HG02588 (cell line): Measurements from ENCODE around the gene HPSE2.
"Not testable (repeated sequence)": the region's sequence is repeated elsewhere in the genome, so short reads cannot be mapped to it uniquely, and the experiment has no call there.

ENCODE experiments used
- ATAC-seq: cut with Tn5 transposase; IDR thresholded peaks from one replicate; pipeline ENCODE4 v1.9.1; 2021; ENCODE audit warnings: mild to moderate bottlenecking, moderate library complexity; ENCODE audit not compliant: unreplicated experiment

Gene HPSE2

GRCh38 chr10:98517672-98518071, 718.0 kb downstream of the HPSE2 start:
- no peak for ATAC-seq

- ATAC-seq = no peak
Measured at GRCh38 chr10:98516352-98516751, 719.3 kb downstream of the HPSE2 start.

- ATAC-seq = no peak
Measured at GRCh38 chr10:98513704-98514103, 721.9 kb downstream of the HPSE2 start.

GRCh38 chr10:98511876-98512275, 723.8 kb downstream of the HPSE2 start:
- no peak for ATAC-seq

GRCh38 chr10:98510412-98510995, 725.1 kb downstream of the HPSE2 start:
- ATAC-seq = no peak

GRCh38 chr10:98509745-98510144, 725.9 kb downstream of the HPSE2 start:
- no peak for ATAC-seq

- ATAC-seq = not testable (repeated sequence)
Measured at GRCh38 chr10:98502535-98502934, 733.1 kb downstream of the HPSE2 start.

GRCh38 chr10:98492763-98493162, 742.9 kb downstream of the HPSE2 start:
- ATAC-seq = no peak

- ATAC-seq = no peak
Measured at GRCh38 chr10:98489561-98490481, 745.8 kb downstream of the HPSE2 start.

GRCh38 chr10:98488669-98489430, 746.8 kb downstream of the HPSE2 start:
- no peak for ATAC-seq

- no peak for ATAC-seq
Measured at GRCh38 chr10:98487649-98488048, 748.0 kb downstream of the HPSE2 start.

- no peak for ATAC-seq
Measured at GRCh38 chr10:98486421-98486820, 749.2 kb downstream of the HPSE2 start.

- ATAC-seq = no peak
Measured at GRCh38 chr10:98485959-98486358, 749.7 kb downstream of the HPSE2 start.

GRCh38 chr10:98483658-98484057, 752.0 kb downstream of the HPSE2 start:
- ATAC-seq = no peak

GRCh38 chr10:98482096-98482495, 753.6 kb downstream of the HPSE2 start:
- ATAC-seq = no peak

- no peak for ATAC-seq
Measured at GRCh38 chr10:98481404-98481945, 754.2 kb downstream of the HPSE2 start.

- ATAC-seq = no peak
Measured at GRCh38 chr10:98478430-98479222, 757.0 kb downstream of the HPSE2 start.

GRCh38 chr10:98477861-98478260, 757.8 kb downstream of the HPSE2 start:
- no peak for ATAC-seq

- peak; percentile 80 for ATAC-seq
Measured at GRCh38 chr10:98474628-98475027, 761.0 kb downstream of the HPSE2 start.

GRCh38 chr10:98472196-98472595, 763.5 kb downstream of the HPSE2 start:
- no peak for ATAC-seq
